Gastroesophageal sphincter (tissue), 4 donors: Measurements from ENCODE around the gene BABAM2. TPM values are rescaled to one million over a fixed set of nuclear protein-coding genes. Genes with fewer than 3 reads are reported as not detected.

Experiments used
- ATAC-seq: fragments of 150-250 bp; one replicate; pipeline ENCODE4 v1.9.1; 2016; ENCODE audit warnings: mild to moderate bottlenecking, moderate library complexity
- H3K27ac ChIP-seq, 4 donors: fragments of 200-600 bp; sonication (generic) in 3 of 4; 1 replicate in 3 of 4; 2 replicates in 1 of 4; pipeline ENCODE4 v1.5.1; 2016 to 2019
- H3K27me3 ChIP-seq: fragments of 200-600 bp; sonication (generic); one replicate; pipeline ENCODE4 v1.5.1; 2019
- H3K36me3 ChIP-seq, 2 donors: fragments of 200-600 bp; sonication (generic); one replicate each; pipeline ENCODE4 v1.5.1; 2019; ENCODE audit warnings: control low read depth in 1 of 2
- H3K4me1 ChIP-seq, 3 donors: fragments of 200-600 bp; sonication (generic); 1 replicate in 2 of 3; 2 replicates in 1 of 3; pipeline ENCODE4 v1.5.1; 2016 to 2019; ENCODE audit warnings: control low read depth in 2 of 3
- H3K4me3 ChIP-seq, 2 donors: fragments of 200-600 bp; sonication (generic); one replicate each; pipeline ENCODE4 v1.5.1; 2019; ENCODE audit warnings: mild to moderate bottlenecking in 1 of 2, moderate library complexity in 1 of 2
- H3K9me3 ChIP-seq, 3 donors: fragments of 200-600 bp; sonication (generic); one replicate each; pipeline ENCODE4 v1.5.1; 2017 to 2019; ENCODE audit warnings: control low read depth in 2 of 3
- CTCF ChIP-seq, 4 experiments: fragments of 200-600 bp in 2 of 4; fragments of 450-650 bp in 2 of 4; sonication (generic) in 1 of 4; IDR thresholded peaks; one replicate each; pipeline ENCODE4 v1.5.1; 2017 to 2019; ENCODE audit warnings: antibody characterized with exemption in 4 of 4, mild to moderate bottlenecking in 2 of 4, moderate library complexity in 2 of 4
- EP300 ChIP-seq: sonication (generic); formaldehyde crosslinking; IDR thresholded peaks from one replicate; pipeline ENCODE4 v1.6.1; 2017; ENCODE audit warnings: antibody characterized with exemption, mild to moderate bottlenecking
- POLR2A ChIP-seq, 2 donors: fragments of 450-650 bp; IDR thresholded peaks; one replicate each; pipeline ENCODE4 v1.6.1; 2017; ENCODE audit warnings: antibody characterized with exemption in 2 of 2, mild to moderate bottlenecking in 2 of 2, moderate library complexity in 1 of 2
- POLR2AphosphoS5 ChIP-seq: sonication (generic); formaldehyde crosslinking; IDR thresholded peaks from one replicate; pipeline ENCODE4 v1.6.1; 2017; ENCODE audit warnings: antibody characterized with exemption
- WGBS, 2 donors: methylation state at CpG; one replicate each; pipeline ENCODE4 v1.1.5; 2018; ENCODE audit warnings: low coverage in 1 of 2; 5-methylcytosine and 5-hydroxymethylcytosine counted together
- total RNA-seq, 4 donors: library from RNA; depleted of rRNA; stranded (reverse); fragments of >200 nt; gene quantifications; one replicate each; pipeline ENCODE4 v1.1.0, GENCODE V29; 2016

BABAM2 gene
- total RNA-seq, 4 donors from 2014 or later, result 28.5 to 43.6 (median 37.4) TPM

GRCh38 chr2:28297531-28297930, 407.0 kb downstream of the BABAM2 start:
- ATAC-seq, result no peak
- H3K4me3 ChIP-seq, result no peak overlapping the region
- no peak overlapping the region for H3K27ac ChIP-seq
- TF ChIP-seq CTCF (IDR thresholded peaks at IDR 0.05) (no peak), EP300 (no peak), POLR2A (IDR thresholded peaks at IDR 0.05) (no peak), POLR2AphosphoS5 (no peak)
- 90 to 91% methylated on average over 2 of the region's 2 CpGs for WGBS, 2 donors
- no peaks in the 10 kb centered on the region for H3K9me3 ChIP-seq
- H3K27me3 ChIP-seq, result no peaks in the 10 kb centered on the region
- H3K36me3 ChIP-seq, result peaks cover 0 to 3% of the 10 kb centered on the region in 2 donors
- H3K4me1 ChIP-seq, result peaks cover 3 to 18% (median 4%) of the 10 kb centered on the region in 3 donors

GRCh38 chr2:28298406-28298805, 407.9 kb downstream of the BABAM2 start:
- TF ChIP-seq POLR2A (IDR thresholded peaks at IDR 0.05), result no peak
- TF ChIP-seq EP300, result no peak
- TF ChIP-seq CTCF (IDR thresholded peaks at IDR 0.05), result no peak
- TF ChIP-seq POLR2AphosphoS5, result no peak
- WGBS, 2 donors, result 79 to 85% methylated on average over 3 of the region's 3 CpGs
- no peak overlapping the region for H3K27ac ChIP-seq
- ATAC-seq, result no peak
- H3K36me3 ChIP-seq, result peaks cover 0 to 3% of the 10 kb centered on the region in 2 donors
- H3K4me3 ChIP-seq, result no peak overlapping the region
- H3K9me3 ChIP-seq, result no peaks in the 10 kb centered on the region
- peaks cover 3 to 18% (median 4%) of the 10 kb centered on the region in 3 donors for H3K4me1 ChIP-seq
- no peaks in the 10 kb centered on the region for H3K27me3 ChIP-seq

- Histone ChIP-seq H3K36me3 (peaks cover 0 to 3% of the 10 kb centered on the region in 2 donors), H3K4me3 (peak overlapping the region; percentile 20 to 24), H3K9me3 (peaks cover 0 to 7% (median 0%) of the 10 kb centered on the region in 3 donors), H3K27ac (peak overlapping the region; percentile 64 to 83 (median 80)), H3K4me1 (peaks cover 3 to 18% (median 4%) of the 10 kb centered on the region in 3 donors), H3K27me3 (no peaks in the 10 kb centered on the region)
- WGBS, 2 donors, result 10 to 27% methylated on average over 9 of the region's 9 CpGs
- TF ChIP-seq POLR2AphosphoS5, result peak; percentile 64
- peak; percentile 45 for TF ChIP-seq EP300
- TF ChIP-seq CTCF (IDR thresholded peaks at IDR 0.05), result no peak
- no peak for TF ChIP-seq POLR2A (IDR thresholded peaks at IDR 0.05)
- peak; percentile 89 for ATAC-seq
These were observed 410.2 kb downstream of the BABAM2 start for GRCh38 chr2:28300485-28301341.

- H3K9me3 ChIP-seq, result peaks cover 0 to 7% (median 0%) of the 10 kb centered on the region in 3 donors
- no peak for TF ChIP-seq EP300
- no peak for TF ChIP-seq POLR2A (IDR thresholded peaks at IDR 0.05)
- TF ChIP-seq POLR2AphosphoS5, result no peak
- no peak for ATAC-seq
- no peak overlapping the region for H3K4me3 ChIP-seq
- peaks cover 3 to 15% (median 4%) of the 10 kb centered on the region in 3 donors for H3K4me1 ChIP-seq
- 90 to 93% methylated on average over 1 of the region's 1 CpG for WGBS, 2 donors
- peaks cover 0 to 5% of the 10 kb centered on the region in 2 donors for H3K36me3 ChIP-seq
- H3K27ac ChIP-seq, result no peak overlapping the region
- no peaks in the 10 kb centered on the region for H3K27me3 ChIP-seq
These were observed 414.7 kb downstream of the BABAM2 start for GRCh38 chr2:28305202-28305601.

GRCh38 chr2:28310107-28310506, 419.6 kb downstream of the BABAM2 start:
- 63% methylated on average over 1 of the region's 2 CpGs; no CpG with 5 or more reads in 1 of the 2 donors for WGBS, 2 donors
- no peaks in the 10 kb centered on the region for H3K27me3 ChIP-seq
- H3K36me3 ChIP-seq, result peaks cover 0 to 9% of the 10 kb centered on the region in 2 donors
- no peak overlapping the region for H3K27ac ChIP-seq
- no peak for ATAC-seq
- TF ChIP-seq EP300 (no peak), POLR2A (IDR thresholded peaks at IDR 0.05) (no peak), POLR2AphosphoS5 (no peak)
- H3K9me3 ChIP-seq, result peaks cover 0 to under 1% (median 0%) of the 10 kb centered on the region in 3 donors
- peaks cover 0 to 6% (median 0%) of the 10 kb centered on the region in 3 donors for H3K4me1 ChIP-seq
- no peak overlapping the region for H3K4me3 ChIP-seq
